Calu3 (cell line): ENCODE data around the gene AKAP13. TPM values are rescaled to one million over a fixed set of nuclear protein-coding genes. Genes with fewer than 3 reads are reported as not detected.

Experiments
- BruUV-seq: library from RNA; stranded (reverse); fragments of 400-500 nt; replicated peaks from 2 replicates; lab custom pipeline; 2021; lab: Mats Ljungman, UMichigan
- CTCF ChIA-PET: fragments of 300-600 bp; sonication (Branson Sonifier 250); formaldehyde crosslinking; loops from one replicate; lab custom pipeline; 2022; ENCODE audit warnings: antibody characterized with exemption; lab: Charles Lee
- DNase-seq: peaks from one replicate; pipeline ENCODE4 v3.0.0; 2022
- H3K27ac Mint-ChIP-seq: one replicate; pipeline ENCODE4 v1.8.0; 2022; ENCODE audit warnings: mixed read lengths; ENCODE audit not compliant: unreplicated experiment
- H3K27me3 Mint-ChIP-seq: one replicate; pipeline ENCODE4 v1.8.0; 2022; ENCODE audit warnings: mixed read lengths; ENCODE audit not compliant: unreplicated experiment
- H3K36me3 Mint-ChIP-seq: one replicate; pipeline ENCODE4 v1.8.0; 2022; ENCODE audit warnings: mild to moderate bottlenecking, moderate library complexity, mixed read lengths; ENCODE audit not compliant: insufficient read depth, unreplicated experiment
- H3K4me1 Mint-ChIP-seq: one replicate; pipeline ENCODE4 v1.8.0; 2022; ENCODE audit warnings: mild to moderate bottlenecking, low read depth, mixed read lengths; ENCODE audit not compliant: unreplicated experiment
- H3K4me3 Mint-ChIP-seq: one replicate; pipeline ENCODE4 v1.8.0; 2022; ENCODE audit warnings: mild to moderate bottlenecking, low read depth, moderate library complexity, mixed read lengths; ENCODE audit not compliant: unreplicated experiment
- H3K9me3 Mint-ChIP-seq: one replicate; pipeline ENCODE4 v1.8.0; 2022; ENCODE audit warnings: low read depth, mixed read lengths; ENCODE audit not compliant: unreplicated experiment
- intact Hi-C: fragments of 100-400 bp; cut with micrococcal nuclease; formaldehyde crosslinking; loops from one replicate; pipeline ENCODE4 v1.10.0; 2022; ENCODE audit not compliant: unreplicated experiment
- total RNA-seq: library from RNA; stranded (reverse); gene quantifications from 2 replicates; pipeline ENCODE4 v1.2.3, GENCODE V29; 2022
- TF ChIP-seq, protein P1 (sequence below): fragments of 200-600 bp; IDR thresholded peaks from one replicate; pipeline ENCODE4 v1.8.0; 2022; ENCODE audit warnings: antibody characterized with exemption; ENCODE audit not compliant: unreplicated experiment

Gene AKAP13
- total RNA-seq, 1 experiment from 2014 or later = 145 TPM

DNA sequence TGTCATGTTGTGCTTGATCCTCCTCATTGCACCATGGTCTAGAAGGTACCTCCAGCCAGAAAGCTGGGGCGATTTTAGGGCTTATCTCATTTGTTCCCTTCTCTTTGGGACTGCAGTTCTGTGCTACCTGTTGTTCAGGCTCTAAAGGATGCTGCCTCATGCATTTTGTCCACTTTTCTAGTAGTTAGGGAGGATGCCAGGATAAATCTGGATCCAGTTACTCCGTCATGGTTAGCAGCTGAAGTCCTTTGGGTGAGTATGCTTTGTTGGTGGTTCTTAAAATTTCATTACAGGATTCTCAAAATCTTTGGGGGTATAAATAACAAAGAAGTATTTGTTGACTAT lies 8.9 kb downstream of the AKAP13 start:
- Mint-ChIP-seq H3K36me3 (peaks cover 13% of the 10 kb centered on the region), H3K27me3 (no peaks in the 10 kb centered on the region), H3K9me3 (no peaks in the 10 kb centered on the region), H3K4me1 (peaks cover 27% of the 10 kb centered on the region), H3K27ac (no peak overlapping the region), H3K4me3 (no peak overlapping the region)
- CTCF ChIA-PET = no interaction called here
- TF ChIP-seq, protein P1, sequence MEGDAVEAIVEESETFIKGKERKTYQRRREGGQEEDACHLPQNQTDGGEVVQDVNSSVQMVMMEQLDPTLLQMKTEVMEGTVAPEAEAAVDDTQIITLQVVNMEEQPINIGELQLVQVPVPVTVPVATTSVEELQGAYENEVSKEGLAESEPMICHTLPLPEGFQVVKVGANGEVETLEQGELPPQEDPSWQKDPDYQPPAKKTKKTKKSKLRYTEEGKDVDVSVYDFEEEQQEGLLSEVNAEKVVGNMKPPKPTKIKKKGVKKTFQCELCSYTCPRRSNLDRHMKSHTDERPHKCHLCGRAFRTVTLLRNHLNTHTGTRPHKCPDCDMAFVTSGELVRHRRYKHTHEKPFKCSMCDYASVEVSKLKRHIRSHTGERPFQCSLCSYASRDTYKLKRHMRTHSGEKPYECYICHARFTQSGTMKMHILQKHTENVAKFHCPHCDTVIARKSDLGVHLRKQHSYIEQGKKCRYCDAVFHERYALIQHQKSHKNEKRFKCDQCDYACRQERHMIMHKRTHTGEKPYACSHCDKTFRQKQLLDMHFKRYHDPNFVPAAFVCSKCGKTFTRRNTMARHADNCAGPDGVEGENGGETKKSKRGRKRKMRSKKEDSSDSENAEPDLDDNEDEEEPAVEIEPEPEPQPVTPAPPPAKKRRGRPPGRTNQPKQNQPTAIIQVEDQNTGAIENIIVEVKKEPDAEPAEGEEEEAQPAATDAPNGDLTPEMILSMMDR = no peak
- no peak for DNase-seq
- BruUV-seq = no TSS peak
- intact Hi-C loops = no loop called here

DNA sequence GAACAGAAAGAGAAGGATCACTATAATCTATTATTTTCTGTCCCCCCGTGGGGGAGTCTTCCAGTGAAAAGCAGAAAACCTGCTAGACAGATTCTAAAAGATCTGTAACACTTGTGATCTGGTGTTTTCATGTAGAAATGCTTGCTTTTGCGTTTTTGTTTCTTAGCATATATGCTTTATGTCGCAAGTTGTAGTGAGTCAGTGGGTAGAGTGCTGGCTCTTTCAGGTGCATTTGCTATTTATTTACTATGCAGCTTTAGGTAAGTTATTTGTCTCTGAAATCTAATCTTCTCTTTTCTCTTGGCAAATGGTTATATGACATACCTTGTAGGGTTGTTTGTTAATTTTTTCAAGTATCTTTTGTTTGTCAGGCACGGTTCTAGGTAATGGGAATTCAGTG lies 9.4 kb downstream of the AKAP13 start:
- Mint-ChIP-seq H3K27ac (no peak overlapping the region), H3K36me3 (peaks cover 13% of the 10 kb centered on the region), H3K9me3 (no peaks in the 10 kb centered on the region), H3K4me3 (no peak overlapping the region), H3K4me1 (peaks cover 27% of the 10 kb centered on the region), H3K27me3 (no peaks in the 10 kb centered on the region)
- intact Hi-C loops = no loop called here
- BruUV-seq = no TSS peak
- DNase-seq = no peak
- CTCF ChIA-PET = no interaction called here
- TF ChIP-seq, protein P1 = no peak

DNA sequence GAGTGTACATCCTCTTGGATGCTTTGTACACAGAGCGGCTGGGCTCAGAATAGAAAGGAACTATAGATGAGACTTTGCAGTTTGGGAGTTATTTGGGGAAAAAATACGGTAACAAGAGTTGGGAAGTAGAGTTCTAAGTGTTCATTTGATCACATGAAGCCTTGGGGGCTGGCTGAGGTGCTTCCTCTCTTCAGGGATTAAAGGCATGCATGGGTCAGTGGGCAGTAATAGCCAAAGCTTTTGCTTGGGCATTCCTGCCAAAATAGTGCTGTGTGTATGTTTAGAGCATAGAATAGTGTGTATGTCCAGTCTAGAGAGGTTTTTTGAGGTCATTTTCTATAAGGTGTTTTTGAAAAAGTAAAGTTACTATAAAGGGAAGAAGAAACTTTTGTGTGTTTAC lies 12.8 kb downstream of the AKAP13 start:
- Mint-ChIP-seq H3K36me3 (peaks cover 4% of the 10 kb centered on the region), H3K27ac (peak overlapping the region; percentile 30), H3K4me3 (peak overlapping the region; percentile 33), H3K9me3 (no peaks in the 10 kb centered on the region), H3K27me3 (no peaks in the 10 kb centered on the region), H3K4me1 (peaks cover 30% of the 10 kb centered on the region)
- no peak for DNase-seq
- TF ChIP-seq, protein P1 = no peak
- BruUV-seq = no TSS peak
- intact Hi-C loops = no loop called here
- CTCF ChIA-PET = interaction anchor here (1.6 kb wide), 1 partner anchor 11 kb away, joined by 3 read pairs; no protein-coding TSS in a partner anchor

DNA sequence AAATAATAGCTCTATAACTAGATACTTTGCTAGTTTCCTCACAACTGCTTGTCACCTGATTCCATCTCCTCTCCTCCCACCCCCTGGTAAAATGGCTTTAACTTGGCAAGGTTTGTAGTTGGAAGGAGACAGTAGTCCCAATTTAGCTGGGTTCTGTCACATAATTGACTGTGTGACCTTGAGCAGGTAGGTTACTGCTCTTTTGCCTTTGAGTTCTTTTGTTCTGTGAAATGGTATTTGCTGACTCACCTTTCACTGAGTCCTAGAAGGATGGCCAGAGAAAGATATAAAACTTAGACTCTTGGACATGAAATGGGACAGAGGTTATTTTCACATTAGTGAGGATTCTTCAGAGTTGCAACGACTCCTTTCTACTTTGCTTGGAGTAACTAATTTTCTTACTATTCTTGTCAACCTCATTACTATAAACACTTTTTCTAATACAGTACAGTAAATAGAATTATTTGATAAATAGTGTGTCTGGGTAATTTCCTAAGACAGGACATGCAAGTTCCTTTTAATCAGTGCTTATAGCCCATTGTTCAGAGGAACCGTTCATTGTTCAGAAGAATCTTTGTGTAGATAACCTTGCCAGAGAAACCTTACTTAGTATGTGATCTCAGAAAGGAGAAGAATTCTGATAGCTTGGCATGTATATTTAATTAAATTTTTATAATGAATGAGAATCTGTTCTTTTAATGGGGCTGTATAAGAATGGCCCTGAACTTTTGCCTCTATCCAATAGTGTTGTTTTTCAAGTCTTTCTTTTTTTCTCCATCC lies 14.3 kb downstream of the AKAP13 start:
- no peak overlapping the region for H3K27ac Mint-ChIP-seq
- no peaks in the 10 kb centered on the region for H3K9me3 Mint-ChIP-seq
- peaks cover 30% of the 10 kb centered on the region for H3K4me1 Mint-ChIP-seq
- no peak overlapping the region for H3K4me3 Mint-ChIP-seq
- H3K27me3 Mint-ChIP-seq = no peaks in the 10 kb centered on the region
- CTCF ChIA-PET = interaction anchor here (1.6 to 2.0 kb wide), 2 partner anchors 11 to 13 kb away, joined by 3 to 7 read pairs; no protein-coding TSS in a partner anchor
- BruUV-seq = no TSS peak
- DNase-seq = no peak
- intact Hi-C loops = no loop called here
- TF ChIP-seq, protein P1 = no peak
- no peaks in the 10 kb centered on the region for H3K36me3 Mint-ChIP-seq
